CD4-positive, alpha-beta T cell treated with Interleukin-17A for 4 hours (primary cell): ENCODE measurements around the gene FUCA2.
A peak's percentile ranks its signal among the peaks of the same experiment; 100 is the strongest.
"Not testable (repeated sequence)": the region's sequence is repeated elsewhere in the genome, so short reads cannot be mapped to it uniquely, and the experiment has no call there.

Experiments
- DNase-seq: peaks from one replicate; pipeline ENCODE4 v3.0.0-alpha.2; 2020; ENCODE audit warnings: mixed read lengths

The FUCA2 gene

DNA sequence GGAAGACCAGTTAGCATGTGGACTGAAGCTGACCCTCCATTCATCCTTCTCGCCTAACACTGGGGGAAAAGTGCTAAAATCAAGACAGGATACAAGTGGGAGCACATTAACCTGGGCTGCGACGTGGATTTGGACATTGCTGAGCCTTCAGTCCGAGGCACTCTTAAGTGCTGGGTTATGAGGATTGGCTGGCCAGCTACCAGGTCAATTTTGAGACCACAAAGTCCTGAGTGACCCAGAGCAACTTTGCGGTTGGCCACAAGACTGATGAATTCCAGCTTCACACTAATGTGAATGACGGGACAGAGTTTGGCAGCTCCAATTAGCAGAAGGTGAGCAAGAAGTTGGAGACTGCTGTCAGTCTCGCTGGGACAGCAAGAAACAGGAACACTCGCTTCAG lies 20.7 kb downstream of the FUCA2 start:
- DNase-seq = no peak

DNA sequence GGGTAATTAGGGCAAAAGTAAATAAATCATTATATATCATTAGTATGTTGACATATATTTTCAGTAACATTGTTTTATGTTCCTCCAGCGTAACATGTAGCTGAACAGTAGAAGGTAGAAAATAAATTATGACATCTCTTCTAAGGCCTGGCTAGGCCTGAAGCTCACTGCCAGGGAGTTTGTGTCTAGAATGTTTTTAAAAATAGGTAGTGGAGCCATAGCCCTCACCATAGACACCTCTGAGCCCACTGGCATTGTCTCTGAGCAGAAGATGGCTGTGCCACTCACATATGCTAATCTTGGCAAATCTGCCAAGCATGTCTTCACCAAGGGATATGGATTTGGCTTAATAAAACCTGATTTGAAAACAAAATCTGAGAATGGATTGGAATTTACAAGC lies 21.3 kb downstream of the FUCA2 start:
- no peak for DNase-seq

DNA sequence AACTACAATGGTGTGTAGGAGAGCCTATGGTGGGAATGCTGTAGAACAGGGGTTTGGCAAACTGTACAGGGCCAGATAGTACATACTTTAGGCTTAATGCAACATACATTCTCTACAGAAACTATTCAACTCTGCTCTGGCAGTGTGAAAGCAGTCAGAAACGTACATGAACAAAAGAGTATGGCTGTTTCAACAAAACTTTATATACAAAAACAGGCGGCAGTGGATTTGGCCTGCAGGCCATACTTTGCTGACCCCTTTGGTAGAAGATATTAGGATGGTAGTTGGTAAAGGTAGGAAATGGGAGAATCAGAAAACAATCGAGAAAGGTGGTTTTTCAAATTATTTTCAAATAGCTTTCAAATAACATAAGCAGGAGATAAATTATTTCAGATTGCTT lies 24.8 kb downstream of the FUCA2 start:
- no peak for DNase-seq

DNA sequence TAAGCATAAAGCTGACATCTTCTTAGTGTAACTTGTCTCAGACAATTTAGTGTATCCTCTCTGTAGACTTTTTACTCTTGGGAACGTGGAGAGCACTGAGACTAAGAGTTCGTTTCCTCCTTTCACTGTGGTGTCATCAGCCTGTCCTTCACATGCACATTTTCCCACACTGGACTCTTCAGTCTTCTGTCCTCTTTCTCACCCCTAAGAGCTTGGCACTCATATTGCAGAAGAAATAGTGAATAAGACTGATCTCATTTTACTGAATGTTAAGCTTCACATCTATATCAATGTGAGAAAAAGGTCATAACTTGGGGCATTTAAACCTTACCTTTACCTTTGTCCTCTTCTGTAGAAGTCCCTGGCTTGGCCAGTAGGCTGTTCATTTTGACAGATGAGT lies 25.6 kb downstream of the FUCA2 start:
- DNase-seq = no peak

DNA sequence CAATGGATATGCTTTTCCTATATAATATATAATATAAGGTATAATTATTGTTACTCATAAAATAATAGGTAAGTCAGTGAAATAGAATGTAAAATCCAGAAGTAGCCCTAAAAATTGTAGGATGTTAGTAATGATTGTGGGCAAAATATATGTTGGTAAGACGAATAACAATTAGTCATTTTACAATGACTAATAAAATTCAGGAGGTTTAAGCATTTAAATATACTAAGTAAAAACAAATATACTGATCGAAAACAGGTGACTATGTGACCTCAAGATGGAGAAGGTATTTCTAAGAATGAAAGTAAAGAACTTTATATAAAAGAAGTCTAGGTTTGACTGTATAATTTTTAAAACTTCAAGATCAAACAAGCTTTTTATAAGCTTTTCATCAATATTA lies 28.9 kb downstream of the FUCA2 start:
- DNase-seq = no peak

DNA sequence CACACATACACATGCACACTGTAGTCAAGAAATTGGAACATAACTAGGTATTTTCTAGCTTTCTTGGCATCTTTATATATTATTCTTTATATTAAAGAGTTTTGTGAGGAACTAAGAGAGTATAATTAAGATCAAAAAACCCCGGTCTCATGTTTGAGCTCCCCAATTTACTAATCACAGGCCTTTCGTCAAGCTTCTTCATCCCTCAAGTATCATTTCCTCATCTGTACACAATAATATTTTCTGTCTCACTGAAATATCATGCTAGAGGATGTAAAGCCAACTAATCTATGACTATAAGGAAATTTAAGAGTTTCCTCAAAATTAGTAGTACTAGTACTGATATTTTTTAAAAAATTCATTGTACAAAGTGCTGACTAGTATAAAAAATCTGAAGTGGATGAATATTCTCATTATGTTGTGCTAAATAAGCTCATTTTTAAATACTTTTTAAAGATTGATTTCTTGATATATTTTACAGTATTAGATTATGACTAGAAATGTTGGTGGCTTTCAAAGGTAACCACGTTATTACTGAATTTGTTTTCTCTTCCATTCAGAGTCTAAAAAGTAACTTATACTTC lies 32.9 kb downstream of the FUCA2 start:
- DNase-seq = no peak

DNA sequence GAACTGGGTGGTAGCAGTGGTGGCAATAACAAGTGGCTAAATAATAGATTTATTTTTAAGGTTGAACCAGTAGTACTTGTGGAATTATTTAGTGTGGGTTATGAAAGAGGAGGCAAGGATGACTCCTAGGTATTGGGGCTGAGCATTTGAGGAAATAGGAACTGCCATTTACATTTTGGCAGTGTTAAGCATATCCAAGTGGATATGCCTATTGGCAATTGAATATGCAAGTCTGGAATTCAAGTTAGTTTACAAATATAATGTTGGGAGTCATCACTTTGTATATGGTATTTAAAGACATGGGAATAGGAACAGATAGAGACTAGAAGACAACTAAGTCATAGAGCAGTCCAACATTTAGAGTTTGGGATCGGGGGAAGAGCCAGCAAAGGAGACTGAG lies 35.0 kb downstream of the FUCA2 start:
- DNase-seq = no peak

DNA sequence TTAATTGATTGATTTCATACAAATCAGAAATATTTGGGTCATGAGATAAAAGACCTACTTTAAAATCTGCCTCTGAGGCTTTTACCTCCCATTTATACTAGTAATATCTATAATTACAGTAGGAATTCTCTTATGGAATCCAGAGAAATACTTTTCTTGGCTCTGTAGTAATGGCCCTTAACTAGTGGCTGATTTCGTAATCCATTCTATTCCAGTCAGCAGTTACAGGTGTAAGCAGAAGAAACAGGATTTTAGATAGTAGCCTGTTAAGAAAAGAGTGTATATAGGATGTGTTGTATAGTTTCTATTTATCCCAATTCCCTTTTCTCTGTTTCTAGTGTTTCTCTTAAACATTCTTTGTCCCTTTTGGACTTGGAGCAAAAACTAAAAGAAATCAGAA lies 39.7 kb downstream of the FUCA2 start:
- no peak for DNase-seq

DNA sequence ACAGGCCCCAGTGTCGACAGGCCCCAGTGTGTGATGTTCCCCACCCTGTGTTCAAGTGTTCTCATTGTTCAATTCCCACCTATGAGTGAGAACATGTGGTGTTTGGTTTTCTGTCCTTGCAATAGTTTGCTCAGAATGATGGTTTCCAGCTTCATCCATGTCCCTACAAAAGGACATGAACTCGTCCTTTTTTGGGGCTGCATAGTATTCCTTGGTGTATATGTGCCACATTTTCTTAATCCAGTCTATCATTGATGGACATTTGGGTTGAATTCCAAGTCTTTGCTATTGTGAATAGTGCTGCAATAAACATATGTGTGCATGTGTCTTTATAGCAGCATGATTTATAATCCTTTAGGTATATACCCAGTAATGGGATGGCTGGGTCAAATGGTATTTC lies 42.7 kb downstream of the FUCA2 start:
- DNase-seq = not testable (repeated sequence)

DNA sequence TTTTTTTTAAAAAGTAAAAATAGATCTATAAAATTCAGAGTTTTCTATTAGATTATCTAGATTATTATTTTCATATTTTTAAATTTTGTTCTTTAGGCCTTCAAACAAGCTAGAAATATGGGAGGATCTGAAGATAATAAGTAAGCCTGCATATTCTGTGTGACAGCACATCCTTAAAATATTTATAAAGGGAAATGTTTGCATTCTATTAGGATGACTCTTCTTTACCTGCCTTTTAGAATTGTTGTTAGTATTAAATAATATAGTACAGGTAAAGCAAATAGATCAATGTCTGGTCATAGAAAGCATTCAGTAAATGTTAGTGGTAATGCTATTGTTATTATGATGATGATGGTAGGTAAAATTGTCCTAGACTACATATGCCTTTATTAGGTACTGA lies 43.5 kb downstream of the FUCA2 start:
- no peak for DNase-seq

DNA sequence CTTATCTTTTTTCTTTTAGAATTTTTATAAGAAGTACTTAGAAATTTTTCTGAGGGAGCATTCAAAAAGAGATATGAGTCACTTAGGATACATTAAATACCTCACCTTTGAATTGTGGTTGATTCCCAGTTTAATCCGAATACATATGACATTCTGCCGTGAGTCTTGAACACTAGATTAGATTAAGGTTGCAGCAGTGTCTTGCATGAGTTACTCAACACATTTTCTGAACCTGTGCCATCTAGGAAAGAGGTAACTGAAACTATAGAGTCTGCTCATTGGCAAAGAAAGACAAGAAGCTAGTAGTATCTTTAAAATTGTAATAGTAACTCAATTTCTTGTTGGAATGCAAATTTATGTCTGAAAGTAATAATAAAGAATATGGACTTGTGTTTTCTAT lies 46.0 kb downstream of the FUCA2 start:
- DNase-seq = no peak

DNA sequence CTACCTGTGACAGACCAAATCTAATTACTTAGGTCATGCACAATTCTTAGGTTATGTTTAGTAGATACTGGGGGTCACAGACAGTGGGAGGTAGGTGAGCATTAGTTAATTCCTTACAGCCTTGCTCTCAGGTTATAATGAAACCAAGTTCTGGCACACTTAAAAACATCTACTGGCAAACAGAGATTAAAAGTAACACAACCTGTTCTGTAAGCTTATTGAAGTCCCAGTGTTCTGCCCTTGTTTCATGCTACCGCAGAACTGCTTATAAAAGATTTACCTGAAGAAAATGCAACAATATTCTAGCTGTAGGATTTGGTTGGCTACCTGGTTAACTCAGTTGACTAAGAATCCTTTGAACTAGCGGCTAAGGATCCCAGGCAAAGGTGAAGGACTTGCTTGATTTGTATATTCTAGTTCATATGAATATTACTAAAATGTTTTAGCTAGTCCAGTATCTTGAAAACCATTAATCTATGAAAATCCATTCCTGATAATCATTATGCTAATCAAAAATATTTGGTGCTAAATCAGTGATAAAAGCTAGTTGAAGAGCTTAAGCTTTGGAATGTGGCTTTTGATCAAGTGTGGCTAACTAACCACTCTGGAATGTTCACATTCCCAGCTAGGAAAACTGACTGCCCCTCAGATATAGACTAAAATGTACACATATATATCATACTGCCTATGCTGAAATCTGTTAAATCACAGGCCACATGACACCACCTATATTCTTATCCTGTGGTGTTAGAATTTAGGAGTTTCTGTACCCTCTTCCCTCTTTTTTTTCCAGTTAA lies 53.8 kb downstream of the FUCA2 start:
- DNase-seq = no peak

DNA sequence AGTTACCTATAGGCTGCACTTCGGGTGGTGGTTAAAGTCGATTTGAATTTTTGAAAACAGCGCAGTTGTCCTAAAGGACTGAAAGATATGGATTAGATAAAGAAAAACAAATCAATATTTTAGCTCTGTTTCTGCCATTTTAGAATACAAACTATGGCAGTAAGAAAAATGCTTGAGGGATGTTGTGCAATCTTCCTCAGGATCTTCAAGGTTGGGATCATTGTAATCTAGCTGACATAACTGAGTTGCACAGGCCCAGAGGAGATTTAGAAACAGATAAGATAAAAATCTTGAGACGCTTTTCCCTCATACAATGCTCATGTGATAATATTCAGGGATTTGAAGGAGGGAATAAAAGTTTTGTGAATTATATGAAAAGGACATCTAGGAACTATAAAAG lies 60.0 kb downstream of the FUCA2 start:
- DNase-seq = no peak

DNA sequence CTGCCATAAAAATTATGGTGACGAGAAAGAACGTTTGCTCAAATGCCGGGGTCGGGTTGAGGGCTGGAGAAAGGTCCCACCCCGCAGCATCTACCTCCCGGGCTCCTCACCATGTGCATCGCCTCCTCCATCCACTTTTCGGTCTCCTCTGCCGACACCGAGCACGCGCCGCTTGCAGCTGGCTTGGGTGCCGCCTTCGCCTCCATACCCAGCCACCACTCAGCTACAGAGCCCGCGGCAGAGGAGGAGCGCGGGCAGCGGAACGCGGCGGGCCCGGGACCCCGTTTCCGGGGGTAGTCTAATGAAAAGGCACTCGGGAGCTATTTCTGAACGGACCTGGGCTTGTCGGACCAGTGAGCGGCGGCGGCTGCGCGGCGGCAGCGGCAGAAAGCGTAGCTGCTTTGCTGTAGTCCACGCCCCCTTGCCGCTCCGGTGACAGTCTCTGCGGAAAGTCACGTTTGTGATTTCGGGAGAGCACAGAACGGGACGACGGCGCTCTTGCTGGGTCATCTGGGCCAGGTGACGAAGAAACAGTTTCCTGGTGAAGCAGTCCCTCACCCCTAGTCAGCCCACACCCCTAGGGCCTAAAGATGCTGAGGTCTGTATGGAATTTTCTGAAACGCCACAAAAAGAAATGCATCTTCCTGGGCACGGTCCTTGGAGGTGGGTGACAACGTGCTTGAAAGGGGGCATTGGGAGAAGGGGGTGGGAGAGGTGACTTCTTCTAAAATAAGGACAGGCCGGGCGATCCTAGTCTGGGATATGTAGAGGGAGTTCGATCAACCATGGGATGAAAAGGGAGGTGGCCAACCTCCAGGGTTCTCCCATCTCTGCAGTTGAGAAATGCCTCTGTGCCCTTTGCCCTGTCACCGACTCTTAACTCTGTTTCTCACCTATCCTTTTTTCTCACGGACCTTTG lies 60.8 kb downstream of the FUCA2 start, which contains the start of the genes ADAT2 and PEX3:
TSS of gene ADAT2 (minus strand) at position 243 of the 919 bp plus-strand sequence. CDS start at position 206, 37 bp downstream.
TSS of gene PEX3 (plus strand) at position 353 of the 919 bp plus-strand sequence. CDS start at position 591, 238 bp downstream.
- peak; percentile 94 for DNase-seq

DNA sequence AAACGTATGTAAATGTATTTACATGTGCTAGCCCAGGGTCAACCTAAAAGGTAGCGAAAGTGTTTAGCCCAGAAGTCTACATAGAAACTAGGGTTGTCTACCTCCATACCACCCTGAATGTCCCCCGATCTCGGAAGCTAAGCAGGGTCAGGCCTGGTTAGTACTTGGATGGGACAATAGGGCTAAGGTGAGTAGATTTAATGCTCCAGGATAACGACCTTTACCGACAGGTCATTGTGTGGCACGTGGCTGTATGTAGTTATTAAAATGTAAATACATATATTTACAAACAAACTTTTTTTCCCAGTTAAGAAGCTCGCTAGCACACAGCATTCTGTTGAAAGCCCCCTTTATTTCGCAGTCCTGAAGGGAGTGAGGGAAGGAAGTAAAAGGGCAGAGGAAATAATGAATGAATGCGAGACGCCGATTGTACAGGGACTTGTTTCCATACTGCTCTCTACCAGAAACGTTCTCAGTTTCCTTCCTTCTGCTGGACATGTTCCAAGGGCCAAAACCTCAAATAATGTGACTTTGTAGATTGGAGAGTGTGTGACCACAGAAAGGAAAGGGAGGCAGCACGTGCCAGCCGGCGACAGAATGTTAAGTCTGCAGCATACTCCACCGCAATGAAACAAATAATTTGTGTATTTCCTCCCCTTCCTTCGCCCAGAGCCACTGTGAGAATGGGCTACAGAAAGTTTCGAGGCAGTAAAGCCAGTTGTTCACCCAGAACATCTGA lies 61.6 kb downstream of the FUCA2 start:
- DNase-seq = peak; percentile 32

DNA sequence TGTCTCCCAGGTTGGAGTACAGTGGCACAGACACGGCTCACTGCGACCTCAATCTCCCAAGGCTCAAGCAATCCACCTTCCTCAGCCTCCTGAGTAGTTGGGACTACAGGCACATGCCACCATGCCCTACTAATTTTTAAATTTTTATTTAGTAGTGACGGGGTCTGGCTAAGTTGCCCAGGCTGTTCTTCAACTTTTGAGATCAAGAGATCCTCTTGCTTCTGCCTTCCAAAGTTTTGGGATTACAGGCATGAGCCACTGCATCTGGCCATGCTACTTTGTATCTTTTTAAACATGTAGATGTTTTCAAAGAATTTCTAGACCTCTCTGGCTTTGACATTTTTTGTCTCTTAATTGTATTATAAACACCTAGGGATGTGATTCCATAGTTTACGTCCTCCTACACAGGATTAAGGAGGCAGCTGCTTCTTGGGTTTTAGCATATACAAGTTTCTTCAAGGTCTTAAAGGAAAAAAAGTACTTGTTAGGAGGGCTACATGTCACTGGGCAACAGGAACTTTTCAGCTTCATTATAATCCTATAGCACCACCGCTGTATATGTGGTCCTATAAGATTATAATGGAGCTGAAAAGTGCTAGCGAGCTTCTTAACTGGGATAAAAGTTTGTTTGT lies 62.3 kb downstream of the FUCA2 start:
- DNase-seq = no peak

DNA sequence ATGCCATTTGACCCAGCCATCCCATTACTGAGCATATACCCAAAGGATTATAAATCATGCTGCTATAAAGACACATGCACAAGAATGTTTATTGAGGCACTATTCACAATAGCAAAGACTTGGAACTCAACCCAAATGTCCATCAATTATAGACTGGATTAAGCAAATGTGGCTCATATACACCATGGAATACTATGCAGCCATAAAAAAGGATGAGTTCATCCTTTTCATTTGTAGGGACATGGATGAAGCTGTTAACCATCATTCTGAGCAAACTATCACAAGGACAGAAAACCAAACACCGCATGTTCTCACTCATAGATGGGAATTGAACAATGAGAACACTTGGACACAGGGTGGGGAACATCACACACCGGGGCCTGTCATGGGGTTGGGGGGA lies 63.7 kb downstream of the FUCA2 start:
- not testable (repeated sequence) for DNase-seq
